ENCODE data around the gene RPS2.
A peak's percentile ranks its signal among the peaks of the same experiment; 100 is the strongest.
"Not testable (repeated sequence)": the region's sequence is repeated elsewhere in the genome, so short reads cannot be mapped to it uniquely, and the experiment has no call there.

Gene RPS2

GRCh38 chr16:1942047-1942809, 22.4 kb downstream of the RPS2 start:
- no peak for DNase-seq (ENCODE audit: low read depth in 2 of 2)

DNA sequence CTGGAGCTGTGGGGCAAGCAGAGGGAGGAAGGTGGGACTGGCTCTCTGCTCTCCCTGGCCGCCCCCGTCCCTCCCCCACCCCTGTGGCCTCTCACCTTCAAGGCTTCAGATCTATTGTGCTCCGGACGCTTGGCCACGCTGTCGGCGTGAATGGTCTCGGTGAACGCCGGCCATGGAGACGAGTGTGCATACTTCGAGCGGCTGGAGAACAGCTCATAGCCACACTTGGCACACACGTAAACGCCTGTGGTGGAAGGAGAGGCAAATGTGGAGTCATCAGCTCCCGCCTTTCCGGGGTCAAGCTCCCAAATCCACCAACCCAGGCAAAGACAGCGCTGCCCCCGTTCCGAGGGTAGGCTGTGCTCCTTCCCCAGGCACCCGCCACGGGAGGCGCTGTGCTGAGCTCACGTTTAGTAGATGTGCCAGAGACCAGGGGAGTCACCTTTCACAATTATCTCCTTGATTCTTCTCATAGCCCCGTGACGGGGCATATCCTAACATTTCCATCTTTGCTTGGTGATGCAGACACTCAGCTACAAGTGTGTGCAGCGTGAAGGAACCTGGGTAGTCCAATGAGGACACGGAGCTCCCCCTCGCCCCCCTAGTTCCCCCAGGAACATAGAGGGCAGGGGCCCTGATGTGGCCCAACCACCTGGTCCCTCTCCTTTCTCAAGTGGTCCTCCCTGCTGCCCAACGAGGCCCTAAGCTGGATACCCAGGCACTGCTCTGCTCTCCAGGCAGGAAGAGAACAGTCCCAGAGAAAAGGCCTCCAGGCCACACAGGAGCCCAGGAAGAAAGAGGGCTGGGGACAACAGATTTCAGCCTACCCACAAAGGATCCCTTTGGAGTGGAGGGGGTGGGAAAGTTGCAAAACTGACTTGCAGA, 23.2 kb downstream of the RPS2 start:
- no peak for DNase-seq (ENCODE audit: low read depth in 2 of 2)

DNA sequence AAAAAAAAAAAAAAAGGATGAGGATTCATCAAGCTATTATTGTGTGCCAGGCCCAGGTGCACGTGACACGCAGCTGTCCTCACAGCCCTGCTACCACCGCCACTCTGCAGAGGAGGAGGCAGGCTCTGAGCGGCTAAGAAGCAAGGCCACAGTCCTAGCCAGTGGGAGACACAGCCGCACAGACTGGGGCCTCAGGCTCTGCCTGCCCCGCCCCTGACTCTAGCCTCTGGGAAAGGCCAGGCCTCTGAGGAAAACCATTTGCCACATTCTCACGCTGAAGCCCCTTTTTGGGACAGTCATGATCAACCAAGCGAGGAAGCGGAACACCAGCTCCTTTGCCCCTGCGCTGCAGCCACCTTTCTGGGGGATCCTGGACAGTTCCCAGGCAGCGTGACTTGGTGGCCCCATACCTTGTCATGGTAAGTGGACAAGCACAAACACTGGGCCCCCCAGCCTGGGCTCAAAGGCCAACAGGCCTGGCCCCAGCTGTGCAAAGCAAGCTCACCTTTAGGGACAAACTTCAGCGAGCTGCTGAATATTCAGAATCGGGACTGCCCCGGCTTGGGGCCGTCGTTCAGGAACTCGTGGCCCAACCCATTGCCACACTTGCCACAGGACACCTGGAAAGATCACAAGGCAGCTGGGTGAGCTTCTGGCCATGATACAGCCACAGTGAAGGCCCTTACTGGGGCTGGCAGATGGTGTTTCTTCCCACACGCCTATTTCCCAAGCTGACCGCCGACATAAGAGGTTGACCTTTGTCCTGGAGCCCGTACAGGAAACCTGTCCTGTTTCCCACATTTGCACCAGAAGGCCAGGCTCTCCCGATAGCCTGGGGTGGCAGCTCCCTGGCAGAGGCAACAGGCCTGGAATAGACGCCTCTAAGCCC, 24.1 kb downstream of the RPS2 start:
- DNase-seq (ENCODE audit: low read depth in 2 of 2) = no peak

DNA sequence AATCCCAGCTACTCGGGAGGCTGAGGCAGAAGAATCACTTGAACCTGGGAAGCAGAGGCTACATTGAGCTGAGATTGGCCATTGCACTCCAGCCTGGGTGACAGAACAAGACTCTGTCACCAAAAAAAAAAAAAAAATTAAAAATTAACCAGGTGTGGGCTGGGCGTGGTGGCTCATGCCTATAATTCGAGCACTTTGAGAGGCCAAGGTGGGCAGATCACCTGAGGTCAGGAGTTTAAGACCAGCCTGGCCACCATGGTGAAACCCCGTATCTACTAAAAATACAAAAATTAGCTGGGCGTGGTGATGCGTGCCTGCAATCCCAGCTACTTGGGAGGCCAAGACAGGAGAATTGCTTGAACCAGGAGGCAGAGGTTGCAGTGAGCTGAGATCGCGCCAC, 24.8 kb downstream of the RPS2 start:
- not testable (repeated sequence) for DNase-seq (ENCODE audit: low read depth in 2 of 2)

- no peak for DNase-seq (ENCODE audit: low read depth in 2 of 2)
Measured at GRCh38 chr16:1938910-1939309, 25.7 kb downstream of the RPS2 start.

GRCh38 chr16:1938316-1938715, 26.3 kb downstream of the RPS2 start:
- DNase-seq (ENCODE audit: low read depth in 2 of 2) = no peak

GRCh38 chr16:1936945-1937479, 27.6 kb downstream of the RPS2 start:
- DNase-seq (ENCODE audit: low read depth in 2 of 2) = no peak

DNA sequence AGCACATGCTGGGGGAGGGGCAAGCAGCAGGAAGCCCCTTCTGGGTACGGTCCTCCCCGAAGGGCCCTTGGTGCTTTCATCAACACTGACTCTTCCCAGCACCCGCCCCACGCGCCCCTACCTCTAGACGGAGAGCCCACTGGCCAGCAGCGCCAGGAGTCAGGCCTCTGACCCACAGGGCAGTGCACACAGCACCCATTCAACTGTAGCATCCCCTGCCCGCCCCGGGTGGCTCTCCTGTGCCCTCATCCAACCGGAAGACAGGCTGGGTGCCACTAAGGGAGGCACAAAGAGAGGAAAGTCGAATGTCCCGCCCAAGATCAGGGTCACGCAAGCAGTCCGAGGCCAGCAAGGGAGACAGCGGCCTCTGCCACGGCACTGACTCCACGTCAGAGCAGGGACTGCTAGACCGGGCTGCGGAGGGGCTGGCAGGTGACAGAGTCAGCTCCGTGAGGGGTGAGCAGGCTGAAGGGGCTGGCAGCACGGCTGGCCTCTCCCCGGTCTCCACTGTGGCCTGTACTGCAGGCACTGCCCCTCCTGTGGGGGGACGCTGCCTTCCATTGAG, 31.4 kb downstream of the RPS2 start:
- DNase-seq (ENCODE audit: low read depth in 2 of 2) = no peak

DNA sequence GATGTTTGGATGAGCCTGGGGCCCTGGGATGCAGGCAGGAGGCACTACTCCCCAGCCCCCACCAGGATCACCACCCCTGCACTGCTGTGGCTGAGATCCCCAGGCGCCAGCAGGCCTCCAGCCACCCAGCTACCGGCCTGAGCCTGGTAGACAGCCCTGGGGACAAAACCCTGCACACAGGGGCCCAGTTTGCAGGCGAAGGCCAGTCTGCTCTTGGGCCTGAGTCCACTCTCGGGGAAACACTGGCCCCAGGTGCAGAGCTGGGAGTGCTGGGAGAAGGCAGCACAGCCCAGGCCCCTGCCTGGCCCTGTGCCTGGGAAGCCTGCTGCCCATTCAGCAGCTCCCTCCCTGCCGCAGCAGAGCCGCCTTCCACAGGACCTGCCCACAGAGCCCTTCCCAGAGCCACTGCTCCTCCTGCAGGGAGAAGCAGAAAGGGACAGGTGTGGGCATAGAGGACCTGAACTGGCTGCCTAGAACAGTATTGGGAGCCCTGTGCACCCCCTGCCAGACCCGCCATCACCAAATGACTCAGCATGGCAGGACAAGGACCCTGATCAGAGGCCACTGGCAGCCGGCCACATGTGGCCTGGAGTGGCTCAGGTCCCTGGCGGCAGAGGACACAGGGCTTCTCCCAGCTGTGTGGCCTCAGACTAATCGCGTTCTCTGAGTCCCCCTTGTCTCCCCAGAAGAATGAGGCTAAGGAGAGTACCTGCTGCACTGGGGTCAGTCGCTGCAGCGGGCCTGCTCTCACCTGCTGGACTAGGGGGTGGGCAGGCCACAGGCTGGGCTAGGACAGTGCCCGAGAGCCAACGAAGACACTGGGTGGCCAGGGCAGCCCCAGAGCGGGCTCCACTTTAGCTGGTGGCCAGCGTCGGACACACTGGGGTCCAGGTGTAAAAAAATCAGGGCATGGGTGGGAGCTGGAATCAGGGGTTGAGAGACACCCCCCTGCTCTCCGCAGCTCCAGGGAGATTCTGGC, 32.3 kb downstream of the RPS2 start:
- no peak for DNase-seq (ENCODE audit: low read depth in 2 of 2)

GRCh38 chr16:1930338-1930720, 34.3 kb downstream of the RPS2 start:
- DNase-seq (ENCODE audit: low read depth in 2 of 2) = no peak

- peak; percentile 91 to 93 for DNase-seq (ENCODE audit: low read depth in 2 of 2)
Measured at GRCh38 chr16:1929578-1930337, 34.9 kb downstream of the RPS2 start.

- DNase-seq (ENCODE audit: low read depth in 2 of 2) = no peak
Measured at GRCh38 chr16:1929105-1929504, 35.5 kb downstream of the RPS2 start.

DNA sequence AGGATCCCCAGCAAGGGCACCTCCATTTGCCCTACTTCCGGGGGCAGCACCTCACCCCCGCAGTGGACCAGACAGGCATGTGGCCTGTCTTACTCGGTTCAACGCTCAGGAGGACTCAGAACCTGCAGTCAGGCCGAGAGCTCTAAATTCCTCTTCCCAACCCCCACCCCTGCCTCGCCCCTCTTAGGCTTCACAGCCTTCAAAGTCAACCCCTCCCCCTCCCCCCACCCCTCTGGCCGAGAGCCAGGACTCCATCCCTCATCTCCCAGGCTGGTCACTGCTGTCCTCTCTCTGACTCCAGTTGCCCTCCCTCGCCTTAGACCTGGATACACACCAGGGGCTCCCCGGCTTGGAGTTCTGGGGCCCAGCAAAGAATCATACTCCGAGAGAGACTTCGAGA, 38.4 kb downstream of the RPS2 start:
- no peak for DNase-seq (ENCODE audit: low read depth in 2 of 2)

DNA sequence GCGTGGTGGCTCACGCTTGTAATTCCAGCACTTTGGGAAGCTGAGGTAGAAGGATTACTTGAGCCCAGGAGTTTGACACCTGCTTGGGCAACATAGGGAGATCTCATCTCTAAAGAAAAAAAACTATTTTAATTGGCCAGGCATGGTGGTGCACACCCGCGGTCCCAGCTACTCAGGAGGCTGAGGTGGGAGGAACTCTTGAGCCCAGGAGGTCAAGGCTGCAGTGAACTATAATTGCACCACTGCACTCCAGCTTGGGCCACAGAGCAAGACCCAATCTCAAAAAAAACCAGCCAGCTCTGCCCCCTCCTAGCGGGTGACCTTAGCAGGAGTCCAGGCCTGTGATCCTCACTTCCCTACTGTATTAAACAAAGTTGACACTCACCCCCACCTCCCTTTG, 40.5 kb downstream of the RPS2 start:
- DNase-seq (ENCODE audit: low read depth in 2 of 2) = no peak

DNA sequence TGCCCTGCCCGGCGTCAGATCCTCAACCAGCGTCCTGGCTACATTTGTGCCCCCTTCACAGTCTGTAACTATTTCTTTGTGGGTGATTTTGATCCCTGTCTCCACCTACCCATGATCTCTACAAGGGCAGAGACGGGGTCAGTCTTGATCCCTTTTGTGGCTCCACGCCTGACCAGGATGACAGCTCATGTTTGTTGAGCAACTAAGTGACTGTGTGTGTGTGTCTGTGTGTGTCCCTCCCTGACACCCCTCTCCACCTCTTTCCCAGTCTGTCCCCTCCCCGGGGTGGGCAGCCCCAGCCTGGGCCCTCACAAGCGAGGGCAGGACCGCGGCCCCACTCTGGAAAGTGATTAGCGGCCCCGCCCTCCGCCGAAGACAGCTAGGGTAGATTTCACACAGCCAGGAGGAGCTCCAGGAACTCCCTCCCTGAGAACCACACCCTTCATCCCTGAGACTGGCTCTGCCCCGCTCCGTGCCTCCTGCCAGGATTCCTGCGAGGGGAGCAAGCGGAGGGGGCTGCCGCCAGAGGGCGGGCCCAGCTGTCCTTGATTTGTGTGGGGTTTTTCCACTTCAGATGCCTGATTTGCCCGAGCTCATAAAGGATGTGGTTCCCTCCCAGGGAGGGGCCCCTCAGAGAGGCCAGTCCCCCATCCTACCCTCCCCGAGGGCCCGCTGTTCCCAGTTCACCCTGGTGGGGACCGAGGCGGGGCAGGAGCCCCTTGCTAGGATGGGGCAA, 41.2 kb downstream of the RPS2 start:
- DNase-seq (ENCODE audit: low read depth in 2 of 2) = no peak

DNA sequence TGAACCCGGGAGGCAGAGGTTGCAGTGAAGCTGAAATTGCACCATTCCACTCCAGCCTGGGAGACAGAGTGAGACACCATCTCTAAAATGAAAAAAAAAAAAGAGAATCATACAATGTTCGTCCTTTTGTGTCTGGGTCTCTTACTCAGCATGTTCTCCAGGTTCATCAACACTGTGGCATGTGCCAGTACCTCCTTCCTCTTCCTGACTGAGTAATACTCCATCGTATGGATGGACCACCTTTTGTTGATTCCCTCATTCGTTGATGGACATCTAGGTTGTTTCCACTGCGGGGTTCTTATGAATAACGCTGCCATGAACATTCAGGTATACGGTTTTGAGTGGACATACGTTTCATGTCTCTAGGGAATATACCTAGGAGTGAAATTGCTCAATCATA, 42.3 kb downstream of the RPS2 start:
- no peak for DNase-seq (ENCODE audit: low read depth in 2 of 2)

DNA sequence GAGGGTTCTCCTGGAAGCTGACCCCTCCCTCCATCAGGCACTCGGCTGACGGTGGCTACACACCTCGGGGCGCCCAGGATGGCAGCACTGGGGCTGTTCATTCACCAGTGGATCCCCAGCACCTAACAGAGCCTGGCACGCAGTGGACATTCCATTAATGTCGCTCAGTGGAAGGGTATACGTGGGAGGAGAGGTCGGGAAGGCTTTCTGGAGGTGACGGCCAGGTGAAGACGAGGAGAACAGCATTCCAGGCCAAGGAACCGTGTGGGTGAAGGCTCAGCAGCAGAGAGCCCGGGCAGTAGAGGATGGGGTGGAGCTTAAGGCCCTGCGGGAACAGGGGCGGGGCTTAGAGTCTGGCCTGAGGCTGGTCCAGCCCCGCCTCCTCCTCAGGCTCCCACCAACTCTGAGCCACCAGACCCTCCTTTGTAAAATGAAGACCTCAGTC, 43.9 kb downstream of the RPS2 start:
- DNase-seq (ENCODE audit: low read depth in 2 of 2) = peak in 1 of 2 donors; percentile 26

GRCh38 chr16:1920122-1920521, 44.5 kb downstream of the RPS2 start:
- not testable (repeated sequence) for DNase-seq (ENCODE audit: low read depth in 2 of 2)

Data from stimulated activated CD8-positive, alpha-beta memory T cell treated with anti-CD3 and anti-CD28 coated beads, Interleukin-2, amount 100 ng/mL, for 48 hours (primary cell).